Liver (tissue), 9 donors: ENCODE measurements around the gene TANGO2. TPM values are rescaled to one million over a fixed set of nuclear protein-coding genes. Genes with fewer than 3 reads are reported as not detected.
A peak's percentile ranks its signal among the peaks of the same experiment; 100 is the strongest.

Source experiments
- DNase-seq: peaks from one replicate; pipeline ENCODE4 v3.0.0-alpha.2; 2017; ENCODE audit warnings: low spot score
- H3K27ac ChIP-seq, 2 donors: one replicate each; pipeline ENCODE4 v1.7.0; 2013; ENCODE audit warnings: inconsistent platforms in 2 of 2, low read length in 2 of 2, control low read depth in 1 of 2, low read depth in 1 of 2, mild to moderate bottlenecking in 1 of 2
- H3K27me3 ChIP-seq, 4 donors: one replicate each; pipeline versions ENCODE4 v1.6.1 to v1.7.0; 2013; ENCODE audit warnings: low read length in 3 of 4, inconsistent platforms in 1 of 4, mild to moderate bottlenecking in 1 of 4, moderate library complexity in 1 of 4; ENCODE audit not compliant: control insufficient read depth in 4 of 4, insufficient read depth in 4 of 4
- H3K36me3 ChIP-seq, 4 donors: one replicate each; pipeline versions ENCODE4 v1.6.1 to v1.7.0; 2013; ENCODE audit warnings: low read length in 3 of 4, mild to moderate bottlenecking in 3 of 4, low read depth in 1 of 4, moderate library complexity in 1 of 4; ENCODE audit not compliant: control insufficient read depth in 4 of 4, insufficient read depth in 3 of 4
- H3K4me1 ChIP-seq, 4 donors: one replicate each; pipeline versions ENCODE4 v1.6.1 to v1.7.0; 2013; ENCODE audit warnings: low read length in 3 of 4, mild to moderate bottlenecking in 3 of 4, moderate library complexity in 1 of 4; ENCODE audit not compliant: control insufficient read depth in 4 of 4, insufficient read depth in 4 of 4
- H3K4me3 ChIP-seq, 3 donors: one replicate each; pipeline versions ENCODE4 v1.6.1 to v1.7.0; 2013; ENCODE audit warnings: low read length in 3 of 3, control low read depth in 1 of 3, low read depth in 1 of 3, mild to moderate bottlenecking in 1 of 3
- H3K9ac ChIP-seq, 2 donors: one replicate each; pipeline ENCODE4 v1.7.0; 2013; ENCODE audit warnings: low read length in 2 of 2, mild to moderate bottlenecking in 2 of 2, moderate library complexity in 2 of 2, control low read depth in 1 of 2, low read depth in 1 of 2
- H3K9me3 ChIP-seq, 4 donors: one replicate each; pipeline versions ENCODE4 v1.6.1 to v1.7.0; 2013; ENCODE audit warnings: low read length in 3 of 4; ENCODE audit not compliant: control insufficient read depth in 4 of 4
- CTCF ChIP-seq: fragments of 150-350 bp; IDR thresholded peaks from 2 replicates; pipeline ENCODE4 v1.5.1; 2017; ENCODE audit warnings: improper control_type of control experiment, low read depth, low read length; ENCODE audit not compliant: missing input control
- FOXA1 ChIP-seq: IDR thresholded peaks from 2 replicates; pipeline ENCODE4 v1.6.1; 2016; ENCODE audit warnings: antibody characterized with exemption
- FOXA2 ChIP-seq: IDR thresholded peaks from 2 replicates; pipeline ENCODE4 v1.6.1; 2016; ENCODE audit warnings: antibody characterized with exemption
- HNF4G ChIP-seq: IDR thresholded peaks from 2 replicates; pipeline ENCODE4 v1.6.1; 2016; ENCODE audit warnings: antibody characterized with exemption
- JUND ChIP-seq, 2 donors: IDR thresholded peaks; 2 replicates each; pipeline ENCODE4 v1.6.1; 2016; ENCODE audit warnings: antibody characterized with exemption in 2 of 2
- RAD21 ChIP-seq, 2 donors: IDR thresholded peaks; 2 replicates each; pipeline ENCODE4 v1.6.1; 2016; ENCODE audit warnings: antibody characterized with exemption in 2 of 2, mild to moderate bottlenecking in 2 of 2
- RXRA ChIP-seq, 2 donors: IDR thresholded peaks; 2 replicates each; pipeline ENCODE4 v1.6.1; 2017 to 2018; ENCODE audit warnings: antibody characterized with exemption in 2 of 2, mild to moderate bottlenecking in 1 of 2
- SP1 ChIP-seq: IDR thresholded peaks from 2 replicates; pipeline ENCODE4 v1.6.1; 2018; ENCODE audit warnings: antibody characterized with exemption, mild to moderate bottlenecking
- YY1 ChIP-seq: IDR thresholded peaks from 2 replicates; pipeline ENCODE4 v1.6.1; 2016; ENCODE audit warnings: antibody characterized with exemption, mild to moderate bottlenecking
- WGBS: extraction: QIAGEN DNeasy Blood & Tissue Kit; methylation state at CpG from one replicate; pipeline ENCODE4 v1.1.7; 2013; 5-methylcytosine and 5-hydroxymethylcytosine counted together
- polyA plus RNA-seq, 2 donors: library from polyadenylated mRNA; stranded (reverse) in 1 of 2; unstranded in 1 of 2; fragments of 200-250 nt in 1 of 2; fragments of >200 nt in 1 of 2; fragmentation: Nextera tagmentation in 1 of 2; extraction: Ambion mirVana in 1 of 2; gene quantifications; one replicate each; pipeline versions ENCODE4 v1.2.1 to v1.2.3, GENCODE V29; 2013 to 2015
- total RNA-seq, 2 donors: library from RNA; depleted of rRNA; stranded (reverse); fragments of >200 nt; gene quantifications; one replicate each; pipeline ENCODE4 v1.2.3, GENCODE V29; 2014
- TF ChIP-seq, protein P1 (sequence below): IDR thresholded peaks from 2 replicates; pipeline ENCODE4 v1.6.1; 2016; ENCODE audit warnings: antibody characterized with exemption
- donor health status: healthy.
- donor health status: healthy.
- donor health status: healthy.
- donor health status: healthy.
- donor health status: healthy.

The TANGO2 gene
- total and polyA plus RNA-seq, 4 donors = 10.8 to 153 (median 16.1) TPM

DNA sequence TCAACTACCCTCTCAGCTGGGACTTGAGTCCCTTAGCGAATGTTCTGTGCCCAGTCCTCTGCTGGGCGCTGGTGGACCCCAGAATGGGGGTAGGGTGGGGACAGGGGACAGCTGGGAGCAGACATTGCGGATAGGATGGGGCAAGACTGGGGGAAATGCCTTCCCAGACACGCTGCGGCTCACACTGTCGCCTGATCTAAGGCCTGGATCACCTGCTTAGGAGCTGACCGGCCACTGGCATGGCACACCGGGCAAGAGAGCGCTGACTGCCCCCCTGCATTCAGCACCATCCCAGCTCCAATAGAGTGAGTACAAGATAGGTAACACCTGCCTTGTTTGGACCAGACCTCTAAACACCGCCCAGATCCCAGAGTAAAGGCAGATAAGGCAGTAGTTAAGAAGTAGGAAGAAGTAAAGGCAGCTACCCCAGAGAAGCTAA lies 5.7 kb upstream of the TANGO2 start:
- H3K27ac ChIP-seq = peak overlapping the region in 1 of 2 donors; percentile 45
- no peaks in the 10 kb centered on the region for H3K27me3 ChIP-seq
- 93% methylated on average over 10 of the region's 10 CpGs for WGBS
- H3K36me3 ChIP-seq = no peaks in the 10 kb centered on the region
- H3K9ac ChIP-seq = peak overlapping the region in 1 of 2 donors; percentile 33
- TF ChIP-seq HNF4G (no peak), YY1 (no peak), RAD21 (IDR thresholded peaks at IDR 0.05) (no peak), RXRA (IDR thresholded peaks at IDR 0.05) (no peak), FOXA2 (no peak)
- TF ChIP-seq, protein P1, sequence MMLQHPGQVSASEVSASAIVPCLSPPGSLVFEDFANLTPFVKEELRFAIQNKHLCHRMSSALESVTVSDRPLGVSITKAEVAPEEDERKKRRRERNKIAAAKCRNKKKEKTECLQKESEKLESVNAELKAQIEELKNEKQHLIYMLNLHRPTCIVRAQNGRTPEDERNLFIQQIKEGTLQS = no peak
- no peak for DNase-seq
- H3K9me3 ChIP-seq = no peaks in the 10 kb centered on the region
- H3K4me3 ChIP-seq = no peak overlapping the region
- peaks cover 5 to 42% (median 27%) of the 10 kb centered on the region in 4 donors for H3K4me1 ChIP-seq

DNA sequence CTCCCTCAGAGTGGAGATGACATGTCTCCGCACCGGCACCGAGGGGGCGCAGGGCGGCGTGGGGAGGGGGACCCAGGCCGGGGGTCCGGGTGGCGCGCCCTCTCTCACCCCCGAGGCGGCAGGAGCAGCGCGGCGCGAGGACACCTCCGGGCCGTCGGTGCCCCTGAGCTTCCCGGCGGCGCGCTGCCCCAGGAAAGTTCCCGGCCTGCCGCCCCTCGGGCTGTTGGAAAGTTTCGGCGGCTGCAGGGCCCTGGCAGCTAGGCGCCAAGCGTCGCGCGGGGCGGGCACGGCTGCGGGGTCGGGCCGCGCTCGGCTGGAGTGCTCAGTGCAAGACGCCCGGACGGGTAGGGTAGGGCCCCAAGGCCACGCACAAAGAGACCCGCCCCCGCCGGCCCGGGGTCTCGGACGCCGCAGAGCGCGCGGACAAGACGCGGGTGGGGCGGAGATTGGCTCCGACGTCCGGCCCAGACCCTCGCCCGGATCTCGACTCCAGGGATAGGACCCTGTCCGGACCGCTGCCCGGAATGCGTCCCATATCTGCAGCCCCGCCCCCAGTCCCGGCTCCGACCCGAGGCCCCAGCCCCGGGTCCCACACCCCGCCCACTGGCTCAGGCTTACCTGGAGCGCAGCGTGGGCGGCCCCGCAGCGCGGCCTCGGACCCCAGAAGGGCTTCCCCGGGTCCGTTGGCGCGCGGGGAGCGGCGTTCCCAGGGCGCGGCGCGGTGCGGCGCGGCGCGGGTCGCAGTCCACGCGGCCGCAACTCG lies 4.8 kb upstream of the TANGO2 start:
- Histone ChIP-seq H3K4me1 (peaks cover 5 to 48% (median 31%) of the 10 kb centered on the region in 4 donors), H3K9me3 (no peaks in the 10 kb centered on the region), H3K27ac (peak overlapping the region in 1 of 2 donors; percentile 23), H3K4me3 (peak overlapping the region; percentile 44 to 83 (median 76)), H3K36me3 (no peaks in the 10 kb centered on the region), H3K27me3 (no peaks in the 10 kb centered on the region), H3K9ac (peak overlapping the region in 1 of 2 donors; percentile 49)
- DNase-seq = peak; percentile 64
- WGBS = 2% methylated on average over 101 of the region's 101 CpGs
- no peak for TF ChIP-seq HNF4G
- TF ChIP-seq, protein P1 = no peak
- TF ChIP-seq YY1 = no peak
- TF ChIP-seq FOXA1 = no peak
- no peak for TF ChIP-seq JUND (IDR thresholded peaks at IDR 0.05)

DNA sequence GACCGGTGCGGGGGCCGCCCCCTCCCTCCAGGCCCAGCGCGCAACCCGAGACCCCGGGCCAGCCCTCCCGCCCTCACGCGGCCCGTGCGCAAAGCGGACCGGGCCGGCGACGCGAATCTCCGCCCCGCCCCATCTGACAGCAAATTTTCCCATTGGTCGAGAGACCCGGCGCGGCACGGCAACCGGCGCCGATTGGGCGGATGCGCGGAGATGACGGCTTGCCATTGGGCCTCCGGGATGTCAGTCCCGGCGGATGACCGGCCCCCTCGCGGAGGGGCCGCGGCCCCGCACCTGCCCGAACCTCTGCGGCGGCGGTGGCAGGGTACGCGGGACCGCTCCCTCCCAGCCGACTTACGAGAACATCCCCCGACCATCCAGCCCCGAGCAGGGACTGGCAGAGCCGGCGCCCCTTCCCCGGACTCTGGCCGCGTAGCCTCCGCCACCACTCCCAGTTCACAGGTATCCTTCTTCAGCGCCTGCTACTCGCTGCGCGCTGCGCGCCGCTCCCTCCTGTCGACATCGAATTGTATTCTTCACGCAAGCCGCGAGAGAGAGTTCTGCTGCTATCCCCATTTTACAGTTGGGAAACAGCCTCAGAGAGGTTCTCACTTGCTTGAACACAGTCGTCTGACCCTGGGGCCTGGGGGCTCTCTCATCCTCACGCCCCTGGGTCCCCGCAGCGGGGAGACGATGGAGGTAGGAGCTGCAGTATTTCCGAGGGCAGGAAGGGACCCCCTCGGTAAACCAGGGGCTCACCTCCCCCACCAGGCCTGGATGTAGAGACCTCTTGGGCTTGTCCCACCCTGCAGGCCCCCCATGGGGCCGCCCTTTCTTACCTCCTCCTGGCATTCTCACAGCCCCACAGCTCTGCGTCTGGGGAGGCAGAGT lies 3.9 kb upstream of the TANGO2 start, which contains the start of gene ARVCF:
Gene ARVCF, minus strand, starts transcription at position 90 of the 888 bp plus-strand sequence. CDS start 26,029 bp downstream, outside the sequence.
- TF ChIP-seq SP1 (peak; percentile 91), CTCF (peak; percentile 28), RXRA (IDR thresholded peaks at IDR 0.05) (no peak), JUND (IDR thresholded peaks at IDR 0.05) (no peak)
- no peaks in the 10 kb centered on the region for H3K36me3 ChIP-seq
- peak within 1 kb of the TSS; percentile 44 to 88 (median 83) for H3K4me3 ChIP-seq
- peak within 1 kb of the TSS; percentile 49 to 53 for H3K9ac ChIP-seq
- no peaks in the 10 kb centered on the region for H3K9me3 ChIP-seq
- peaks cover 5 to 56% (median 37%) of the 10 kb centered on the region in 4 donors for H3K4me1 ChIP-seq
- DNase-seq = peak; percentile 97
- H3K27ac ChIP-seq = peak within 1 kb of the TSS in 1 of 2 donors; percentile 23
- H3K27me3 ChIP-seq = no peaks in the 10 kb centered on the region
- WGBS = 2% methylated on average over 79 of the region's 79 CpGs
